Measurements from ENCODE around the gene HACL1.

- TF ChIP-seq EZH2 (IDR thresholded peaks at IDR 0.05; ENCODE audit: borderline replicate concordance, insufficient read depth, low read depth, low read length, poor library complexity, severe bottlenecking), result no peak
- no peak for TF ChIP-seq CTCF (IDR thresholded peaks at IDR 0.05)
Observed at GRCh38 chr3:15606434-15606891, 5.1 kb upstream of the HACL1 start.

All from B cell (primary cell).